CD8-positive, alpha-beta memory T cell (primary cell): Measurements from ENCODE around the gene CHRNG. TPM values are rescaled to one million over a fixed set of nuclear protein-coding genes. Genes with fewer than 3 reads are reported as not detected.

Experiments
- CTCF ChIA-PET: fragments of 350-600 bp; sonication (Branson Sonifier 250); formaldehyde crosslinking; loops from one replicate; lab custom pipeline; 2021; ENCODE audit warnings: antibody characterized with exemption; lab: Charles Lee
- POLR2A ChIA-PET: fragments of 350-600 bp; sonication (Branson Sonifier 250); formaldehyde crosslinking; loops from one replicate; lab custom pipeline; 2021; ENCODE audit warnings: antibody characterized with exemption; lab: Charles Lee
- DNase-seq, 5 donors: peaks; one replicate each; pipeline versions ENCODE4 v3.0.0 to v3.0.0-alpha.2; 2020 to 2022; ENCODE audit warnings: mixed read lengths in 1 of 5
- H3K27ac ChIP-seq: one replicate; pipeline ENCODE4 v1.7.0; 2013; ENCODE audit warnings: low read depth, mild to moderate bottlenecking, low read length, moderate library complexity
- H3K27me3 ChIP-seq: 2 replicates; pipeline ENCODE4 v1.7.0; 2013; ENCODE audit warnings: low read length, mild to moderate bottlenecking; ENCODE audit not compliant: insufficient read depth, poor library complexity, severe bottlenecking
- H3K36me3 ChIP-seq: 2 replicates; pipeline ENCODE4 v1.7.0; 2013; ENCODE audit warnings: mild to moderate bottlenecking, low read length, moderate library complexity; ENCODE audit not compliant: insufficient read depth
- H3K4me1 ChIP-seq: 2 replicates; pipeline ENCODE4 v1.7.0; 2013; ENCODE audit warnings: mild to moderate bottlenecking, low read length, moderate library complexity; ENCODE audit not compliant: insufficient read depth
- H3K4me3 ChIP-seq: 2 replicates; pipeline ENCODE4 v1.7.0; 2013; ENCODE audit warnings: mild to moderate bottlenecking, low read length
- H3K9me3 ChIP-seq: 2 replicates; pipeline ENCODE4 v1.7.0; 2013; ENCODE audit warnings: mild to moderate bottlenecking, low read length
- H3K27ac Mint-ChIP-seq, 8 donors: one replicate each; pipeline ENCODE4 v1.8.0; 2020 to 2021; ENCODE audit warnings: mixed read lengths in 8 of 8, mild to moderate bottlenecking in 6 of 8, inconsistent platforms in 3 of 8, moderate library complexity in 3 of 8
- H3K27me3 Mint-ChIP-seq, 2 donors: one replicate each; pipeline ENCODE4 v1.8.0; 2020 to 2021; ENCODE audit warnings: mixed read lengths in 2 of 2, mild to moderate bottlenecking in 1 of 2, moderate library complexity in 1 of 2
- H3K36me3 Mint-ChIP-seq, 3 donors: one replicate each; pipeline ENCODE4 v1.8.0; 2020 to 2021; ENCODE audit warnings: mixed read lengths in 3 of 3, inconsistent platforms in 1 of 3, mild to moderate bottlenecking in 1 of 3
- H3K4me1 Mint-ChIP-seq, 3 donors: one replicate each; pipeline ENCODE4 v1.8.0; 2020 to 2021; ENCODE audit warnings: mixed read lengths in 3 of 3, inconsistent platforms in 1 of 3, mild to moderate bottlenecking in 1 of 3
- H3K4me3 Mint-ChIP-seq, 7 donors: one replicate each; pipeline ENCODE4 v1.8.0; 2020 to 2021; ENCODE audit warnings: mixed read lengths in 7 of 7, mild to moderate bottlenecking in 6 of 7, moderate library complexity in 4 of 7, inconsistent platforms in 2 of 7
- H3K9me3 Mint-ChIP-seq, 5 donors: one replicate each; pipeline ENCODE4 v1.8.0; 2020 to 2022; ENCODE audit warnings: mixed read lengths in 5 of 5, mild to moderate bottlenecking in 3 of 5, moderate library complexity in 2 of 5, inconsistent platforms in 1 of 5
- polyA plus RNA-seq: library from polyadenylated mRNA; unstranded; fragments of 300-500 nt; fragmentation: Illumina TruSeq; gene quantifications from one replicate; pipeline ENCODE4 v1.2.3, GENCODE V29; 2021
- total RNA-seq, 2 experiments: library from RNA; stranded (reverse); gene quantifications; one replicate each; pipeline ENCODE4 v1.2.3, GENCODE V29; 2021

CHRNG gene
- total and polyA plus RNA-seq, 3 experiments from 2014 or later = not detected

DNA sequence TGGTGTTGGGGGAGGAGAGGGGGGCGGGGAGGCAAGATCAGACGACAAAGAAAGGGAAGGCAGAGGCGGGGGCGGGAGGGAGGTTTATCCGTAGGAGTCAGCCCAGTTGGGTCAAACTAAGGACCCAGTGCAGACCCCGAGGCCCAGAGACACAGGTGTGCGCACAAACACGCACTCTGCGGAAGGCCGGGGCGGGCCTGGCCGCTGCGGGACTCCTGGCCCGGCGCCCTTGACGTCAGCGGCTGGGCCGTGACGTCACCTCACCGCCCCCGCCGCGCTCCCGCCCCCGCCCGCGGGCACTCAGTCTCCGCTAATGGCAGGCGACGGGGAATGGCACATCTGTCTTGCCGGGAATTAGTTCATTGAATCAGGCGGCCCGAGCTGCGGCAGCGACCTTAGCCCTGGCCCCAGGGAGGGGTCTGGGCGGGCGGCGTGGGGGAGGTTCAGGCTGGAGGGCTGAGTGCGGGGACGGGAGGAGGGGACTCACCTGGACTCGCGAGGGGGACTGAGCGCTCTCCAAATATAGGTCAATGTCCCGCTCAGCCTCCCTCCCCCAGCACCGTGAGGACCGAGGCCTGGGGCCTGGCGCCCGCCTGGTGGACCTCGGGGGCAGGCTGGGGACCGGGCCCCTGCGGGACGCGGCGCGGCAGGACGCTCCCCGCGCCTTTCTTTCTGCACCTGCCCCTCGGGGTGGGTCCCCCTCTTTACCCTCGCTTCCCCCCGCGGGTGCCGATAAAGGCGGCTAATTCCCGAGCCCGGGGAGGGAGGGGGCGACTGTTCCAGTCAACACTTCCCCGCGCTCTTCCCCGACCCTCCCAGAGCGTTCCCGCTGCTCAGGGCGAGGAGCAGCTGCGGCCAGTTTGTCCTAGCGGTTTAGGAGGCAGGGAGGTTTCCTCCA, 36.3 kb upstream of the CHRNG start:
- Mint-ChIP-seq H3K4me1 (peaks cover 1 to 10% (median 5%) of the 10 kb centered on the region in 3 donors), H3K27me3 (peaks cover 20 to 52% of the 10 kb centered on the region in 2 donors), H3K36me3 (no peaks in the 10 kb centered on the region), H3K9me3 (peaks cover 0 to 2% (median 0%) of the 10 kb centered on the region in 5 donors), H3K4me3 (peak overlapping the region in 6 of 7 donors; percentile 13 to 60 (median 46)), H3K27ac (peak overlapping the region in 3 of 8 donors; percentile 23 to 73 (median 43))
- Histone ChIP-seq H3K9me3 (no peaks in the 10 kb centered on the region), H3K27ac (no peak overlapping the region), H3K4me3 (no peak overlapping the region), H3K36me3 (no peaks in the 10 kb centered on the region), H3K27me3 (peaks cover 8% of the 10 kb centered on the region), H3K4me1 (no peaks in the 10 kb centered on the region)
- ChIA-PET CTCF (no interaction called here), POLR2A (no interaction called here)
- DNase-seq = peak in 4 of 5 donors; percentile 18 to 78 (median 54)

DNA sequence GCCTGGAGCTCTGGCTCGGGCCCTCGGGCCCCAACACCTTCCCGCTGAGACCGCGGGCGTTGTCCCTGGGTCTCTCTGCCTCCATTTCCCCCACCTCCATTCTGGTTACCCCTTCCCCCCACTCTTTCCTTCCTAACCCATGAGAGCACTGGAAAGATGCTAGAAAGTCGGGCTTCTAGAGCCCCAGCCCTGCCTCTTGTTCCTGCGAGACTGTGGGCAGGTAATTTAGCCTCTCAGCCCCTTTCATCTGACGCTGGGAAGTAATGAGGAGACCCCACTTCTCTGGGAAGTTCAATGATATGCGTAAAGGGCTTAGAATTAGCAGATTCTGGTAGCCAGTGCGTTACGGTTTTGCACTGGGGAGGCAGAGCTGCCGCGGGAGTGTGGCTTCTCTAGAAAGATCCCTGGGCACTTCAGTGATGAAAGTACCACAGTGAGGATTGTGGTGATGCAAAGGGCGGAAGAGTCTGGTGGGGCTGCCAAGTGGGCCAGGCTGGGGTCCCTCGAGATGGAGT, 35.6 kb upstream of the CHRNG start:
- Histone ChIP-seq H3K27me3 (peaks cover 8% of the 10 kb centered on the region), H3K4me1 (no peaks in the 10 kb centered on the region), H3K36me3 (no peaks in the 10 kb centered on the region), H3K4me3 (no peak overlapping the region), H3K9me3 (no peaks in the 10 kb centered on the region), H3K27ac (no peak overlapping the region)
- peak overlapping the region in 6 of 7 donors; percentile 28 to 60 (median 40) for H3K4me3 Mint-ChIP-seq
- H3K36me3 Mint-ChIP-seq = no peaks in the 10 kb centered on the region
- ChIA-PET CTCF (interaction anchor here (1.5 kb wide), 1 partner anchor 8 kb away, joined by 3 read pairs; no protein-coding TSS in a partner anchor), POLR2A (no interaction called here)
- no peak for DNase-seq
- peaks cover 0 to 2% (median 0%) of the 10 kb centered on the region in 5 donors for H3K9me3 Mint-ChIP-seq
- H3K4me1 Mint-ChIP-seq = peaks cover 1 to 10% (median 5%) of the 10 kb centered on the region in 3 donors
- peak overlapping the region in 3 of 8 donors; percentile 11 to 58 (median 31) for H3K27ac Mint-ChIP-seq
- peaks cover 20 to 51% of the 10 kb centered on the region in 2 donors for H3K27me3 Mint-ChIP-seq

DNA sequence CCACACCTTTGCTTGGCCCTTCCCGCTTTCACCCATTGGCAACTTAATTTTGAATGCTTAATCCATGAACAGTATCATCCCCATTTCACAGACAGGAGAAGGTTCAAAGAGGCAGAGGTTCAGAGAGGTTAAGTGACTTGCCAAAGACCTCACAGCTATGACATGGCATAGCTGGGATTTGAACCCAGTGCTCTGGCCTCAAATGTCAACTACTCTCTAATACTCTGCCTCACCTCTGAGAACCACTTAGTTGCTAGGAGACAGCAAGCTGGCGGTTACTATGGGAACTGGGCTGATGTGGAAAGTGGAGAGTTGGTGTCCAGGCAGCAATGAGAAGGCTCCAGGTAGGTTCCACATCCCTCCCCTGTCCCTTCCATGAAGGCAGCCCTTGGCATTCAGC, 35.1 kb upstream of the CHRNG start:
- peaks cover 8% of the 10 kb centered on the region for H3K27me3 ChIP-seq
- no peaks in the 10 kb centered on the region for H3K4me1 ChIP-seq
- Mint-ChIP-seq H3K27ac (peak overlapping the region in 3 of 8 donors; percentile 11 to 58 (median 58)), H3K4me1 (peaks cover 1 to 10% (median 5%) of the 10 kb centered on the region in 3 donors), H3K4me3 (peak overlapping the region in 3 of 7 donors; percentile 15 to 56 (median 34)), H3K9me3 (peaks cover 0 to 2% (median 0%) of the 10 kb centered on the region in 5 donors), H3K36me3 (no peaks in the 10 kb centered on the region), H3K27me3 (peaks cover 20 to 54% of the 10 kb centered on the region in 2 donors)
- DNase-seq = no peak
- POLR2A ChIA-PET = no interaction called here
- H3K27ac ChIP-seq = no peak overlapping the region
- H3K4me3 ChIP-seq = no peak overlapping the region
- H3K36me3 ChIP-seq = no peaks in the 10 kb centered on the region
- no peaks in the 10 kb centered on the region for H3K9me3 ChIP-seq
- CTCF ChIA-PET = interaction anchor here (1.1 to 1.5 kb wide), 2 partner anchors 9 to 11 kb away, joined by 3 read pairs; no protein-coding TSS in a partner anchor

DNA sequence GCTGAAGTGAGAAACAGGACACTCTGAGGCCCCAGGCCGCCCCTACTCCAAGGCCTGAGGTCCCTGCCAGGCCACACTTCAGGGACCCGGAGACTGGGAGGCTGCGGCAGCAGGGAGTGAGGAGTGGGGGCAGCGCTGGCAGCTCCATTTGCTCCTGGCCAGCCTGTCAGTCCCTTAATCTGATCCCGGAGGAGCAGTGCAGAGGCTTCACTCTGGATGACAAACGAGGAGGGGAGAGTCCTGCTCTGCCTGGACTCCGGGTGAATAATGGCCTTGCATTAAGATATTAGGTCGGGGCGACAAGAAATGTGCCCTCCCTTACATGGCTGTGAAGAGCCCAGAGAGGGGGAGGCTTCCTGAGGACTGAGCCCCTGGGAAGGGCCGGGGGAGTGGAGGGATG, 33.6 kb upstream of the CHRNG start:
- Mint-ChIP-seq H3K27ac (no peak overlapping the region), H3K9me3 (peaks cover 0 to 2% (median 0%) of the 10 kb centered on the region in 5 donors), H3K4me1 (peaks cover 1 to 10% (median 5%) of the 10 kb centered on the region in 3 donors), H3K27me3 (peaks cover 17 to 48% of the 10 kb centered on the region in 2 donors), H3K36me3 (no peaks in the 10 kb centered on the region), H3K4me3 (no peak overlapping the region)
- ChIA-PET POLR2A (no interaction called here), CTCF (no interaction called here)
- DNase-seq = no peak
- H3K27ac ChIP-seq = no peak overlapping the region
- peaks cover 8% of the 10 kb centered on the region for H3K27me3 ChIP-seq
- no peaks in the 10 kb centered on the region for H3K36me3 ChIP-seq
- H3K4me3 ChIP-seq = no peak overlapping the region
- H3K9me3 ChIP-seq = no peaks in the 10 kb centered on the region
- H3K4me1 ChIP-seq = no peaks in the 10 kb centered on the region

DNA sequence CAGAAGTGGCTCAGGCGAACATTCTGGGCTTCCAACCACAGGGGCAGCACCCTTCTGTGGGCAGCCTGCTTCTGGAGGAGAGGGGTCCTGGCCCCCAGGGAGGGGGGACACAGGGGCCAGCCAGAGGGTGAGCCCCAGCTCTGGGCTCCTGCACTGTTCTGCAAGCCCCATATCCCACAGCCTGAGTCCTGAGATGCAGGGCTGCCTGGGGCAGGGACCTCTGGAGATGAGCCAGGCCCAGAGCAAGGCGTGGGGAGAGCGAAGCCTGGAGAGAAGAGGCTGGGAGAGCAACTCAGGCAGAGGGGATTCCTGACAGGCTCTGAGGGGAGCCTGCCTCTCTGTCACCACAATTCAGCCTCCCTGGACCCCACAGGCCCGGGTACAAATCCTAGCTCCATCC, 32.8 kb upstream of the CHRNG start:
- H3K4me1 Mint-ChIP-seq = peaks cover 1 to 10% (median 5%) of the 10 kb centered on the region in 3 donors
- Histone ChIP-seq H3K4me1 (no peaks in the 10 kb centered on the region), H3K4me3 (no peak overlapping the region), H3K9me3 (no peaks in the 10 kb centered on the region), H3K27ac (no peak overlapping the region), H3K27me3 (peaks cover 3% of the 10 kb centered on the region), H3K36me3 (no peaks in the 10 kb centered on the region)
- no peak overlapping the region for H3K4me3 Mint-ChIP-seq
- H3K27ac Mint-ChIP-seq = no peak overlapping the region
- POLR2A ChIA-PET = no interaction called here
- no peaks in the 10 kb centered on the region for H3K9me3 Mint-ChIP-seq
- CTCF ChIA-PET = interaction anchor here (1.0 kb wide), 1 partner anchor 9 kb away, joined by 3 read pairs; no protein-coding TSS in a partner anchor
- no peak for DNase-seq
- H3K36me3 Mint-ChIP-seq = no peaks in the 10 kb centered on the region
- H3K27me3 Mint-ChIP-seq = peaks cover 15 to 41% of the 10 kb centered on the region in 2 donors

DNA sequence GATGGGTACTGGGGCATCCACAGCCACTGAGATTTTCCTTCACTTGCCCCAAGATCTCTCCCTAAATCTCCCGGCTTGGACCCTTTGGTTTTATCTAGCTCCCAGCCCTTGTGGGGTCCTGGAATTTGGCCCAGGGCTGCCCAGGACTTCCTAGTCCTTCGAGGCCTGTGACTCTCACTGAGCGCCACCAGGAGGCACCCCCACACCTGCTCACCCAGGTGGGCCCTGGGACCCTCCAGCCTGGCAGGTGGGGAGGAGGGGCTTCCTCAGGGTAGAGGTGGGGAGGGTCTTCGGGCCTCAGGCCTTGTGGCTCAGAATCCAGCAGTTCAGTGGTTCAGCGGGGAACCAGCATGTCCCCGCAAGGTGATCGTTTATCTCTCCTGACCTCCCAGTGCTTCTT, 31.2 kb upstream of the CHRNG start:
- no peak overlapping the region for H3K4me3 ChIP-seq
- H3K36me3 ChIP-seq = no peaks in the 10 kb centered on the region
- H3K27me3 ChIP-seq = no peaks in the 10 kb centered on the region
- POLR2A ChIA-PET = no interaction called here
- no peak overlapping the region for H3K27ac ChIP-seq
- DNase-seq = no peak
- Mint-ChIP-seq H3K9me3 (no peaks in the 10 kb centered on the region), H3K27me3 (peaks cover 15 to 43% of the 10 kb centered on the region in 2 donors), H3K4me3 (no peak overlapping the region), H3K36me3 (no peaks in the 10 kb centered on the region), H3K4me1 (peaks cover 0 to 6% (median 1%) of the 10 kb centered on the region in 3 donors), H3K27ac (no peak overlapping the region)
- H3K4me1 ChIP-seq = no peaks in the 10 kb centered on the region
- no peaks in the 10 kb centered on the region for H3K9me3 ChIP-seq
- CTCF ChIA-PET = no interaction called here

DNA sequence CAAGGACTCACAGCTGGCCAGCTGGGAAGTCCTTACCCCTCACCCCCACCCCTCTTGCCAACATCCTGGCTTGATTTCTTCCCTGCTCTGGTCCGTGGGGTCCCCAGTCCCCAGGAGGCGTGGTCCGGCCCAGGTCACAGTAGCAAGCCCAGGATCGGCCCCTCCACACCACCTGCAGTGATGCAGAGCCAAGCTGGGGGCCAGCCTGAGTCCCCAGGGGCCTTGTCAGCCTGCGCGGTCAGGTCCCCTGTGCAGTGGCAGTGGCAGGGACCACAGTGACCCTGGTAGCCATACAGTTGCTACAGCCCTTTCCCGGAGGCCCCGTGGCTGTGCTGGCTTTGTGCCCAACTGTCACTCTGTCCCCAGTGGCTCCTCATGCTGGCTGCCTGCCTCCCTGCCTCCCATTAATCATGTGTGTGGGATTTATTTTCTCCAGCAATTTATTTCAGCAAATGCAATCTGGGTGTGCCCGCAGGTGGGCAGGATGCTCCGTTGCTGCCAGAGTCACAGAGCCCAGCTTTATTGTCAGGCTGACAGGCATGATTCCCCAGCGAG, 28.1 kb upstream of the CHRNG start:
- H3K27me3 ChIP-seq = no peaks in the 10 kb centered on the region
- Mint-ChIP-seq H3K4me1 (no peaks in the 10 kb centered on the region), H3K27me3 (peaks cover 2 to 34% of the 10 kb centered on the region in 2 donors), H3K4me3 (no peak overlapping the region), H3K36me3 (no peaks in the 10 kb centered on the region), H3K9me3 (no peaks in the 10 kb centered on the region), H3K27ac (no peak overlapping the region)
- H3K9me3 ChIP-seq = no peaks in the 10 kb centered on the region
- no peaks in the 10 kb centered on the region for H3K4me1 ChIP-seq
- H3K36me3 ChIP-seq = no peaks in the 10 kb centered on the region
- DNase-seq = no peak
- CTCF ChIA-PET = interaction anchor here (4.8 kb wide), 1 partner anchor 10 kb away, joined by 15 read pairs; no protein-coding TSS in a partner anchor
- H3K4me3 ChIP-seq = no peak overlapping the region
- POLR2A ChIA-PET = no interaction called here
- H3K27ac ChIP-seq = no peak overlapping the region
